CD4-positive, alpha-beta T cell (primary cell): ENCODE results near the gene EIF5AL1. TPM values are rescaled to one million over a fixed set of nuclear protein-coding genes. Genes with fewer than 3 reads are reported as not detected.
"Not testable (repeated sequence)": the region's sequence is repeated elsewhere in the genome, so short reads cannot be mapped to it uniquely, and the experiment has no call there.

Experiments used
- ATAC-seq: fragments of 200-7000 bp; cut with Tn5 transposase; one replicate; pipeline ENCODE4 v1.10.0; 2022; ENCODE audit warnings: mild to moderate bottlenecking; ENCODE audit not compliant: poor library complexity
- CTCF ChIA-PET: fragments of 350-600 bp; sonication (Branson Sonifier 250); formaldehyde crosslinking; loops from one replicate; lab custom pipeline; 2021; ENCODE audit warnings: antibody characterized with exemption, inconsistent platforms; lab: Charles Lee
- POLR2A ChIA-PET: fragments of 350-600 bp; sonication (Branson Sonifier 250); formaldehyde crosslinking; loops from one replicate; lab custom pipeline; 2021; ENCODE audit warnings: antibody characterized with exemption, inconsistent platforms; lab: Charles Lee
- DNase-seq, 14 experiments: peaks; one replicate each; pipeline ENCODE4 v3.0.0-alpha.2; 2013 to 2020; ENCODE audit warnings: mixed read lengths in 2 of 14
- H3K27ac ChIP-seq, 2 donors: one replicate each; pipeline versions ENCODE4 v1.5.1 to v1.7.0; 2013; ENCODE audit warnings: low read length in 2 of 2, low read depth in 1 of 2, mild to moderate bottlenecking in 1 of 2
- H3K27me3 ChIP-seq, 2 experiments: 1 replicate in 1 of 2; 2 replicates in 1 of 2; pipeline versions ENCODE4 v1.6.1 to v1.7.0; 2013; ENCODE audit warnings: low read length in 2 of 2, control low read depth in 1 of 2, mild to moderate bottlenecking in 1 of 2, moderate library complexity in 1 of 2; ENCODE audit not compliant: insufficient read depth in 2 of 2, control insufficient read depth in 1 of 2
- H3K36me3 ChIP-seq: one replicate; pipeline ENCODE4 v1.6.1; 2013; ENCODE audit warnings: low read length, control low read depth; ENCODE audit not compliant: insufficient read depth
- H3K4me1 ChIP-seq: one replicate; pipeline ENCODE4 v1.6.1; 2013; ENCODE audit warnings: low read length, control low read depth; ENCODE audit not compliant: insufficient read depth
- H3K4me3 ChIP-seq: one replicate; pipeline ENCODE4 v1.5.1; 2013; ENCODE audit warnings: mild to moderate bottlenecking, low read length, moderate library complexity
- H3K9me3 ChIP-seq, 2 experiments: 1 replicate in 1 of 2; 2 replicates in 1 of 2; pipeline versions ENCODE4 v1.6.1 to v1.7.0; 2013; ENCODE audit warnings: low read length in 2 of 2, mild to moderate bottlenecking in 2 of 2, control low read depth in 1 of 2, moderate library complexity in 1 of 2; ENCODE audit not compliant: control insufficient read depth in 1 of 2, insufficient read depth in 1 of 2
- H3K27ac Mint-ChIP-seq: one replicate; pipeline ENCODE4 v1.8.0; 2020; ENCODE audit warnings: mixed read lengths
- H3K27me3 Mint-ChIP-seq: one replicate; pipeline ENCODE4 v1.8.0; 2021; ENCODE audit warnings: mixed read lengths
- H3K36me3 Mint-ChIP-seq: one replicate; pipeline ENCODE4 v1.8.0; 2021; ENCODE audit warnings: low read depth, mixed read lengths
- H3K4me1 Mint-ChIP-seq: one replicate; pipeline ENCODE4 v1.8.0; 2021; ENCODE audit warnings: low read depth, mixed read lengths
- H3K4me3 Mint-ChIP-seq: one replicate; pipeline ENCODE4 v1.8.0; 2020; ENCODE audit warnings: mild to moderate bottlenecking, mixed read lengths
- H3K9me3 Mint-ChIP-seq: one replicate; pipeline ENCODE4 v1.8.0; 2020; ENCODE audit warnings: mixed read lengths
- intact Hi-C, 2 experiments: fragments of 100-400 bp; cut with DNase I in 1 of 2; cut with micrococcal nuclease in 1 of 2; formaldehyde crosslinking; loops; one replicate each; pipeline versions ENCODE4 v1.15.1 to v1.9.0; 2023 to 2025; cut with DNase I, micrococcal nuclease
- polyA plus RNA-seq, 2 donors: library from polyadenylated mRNA; unstranded; fragments of 120-200 nt; gene quantifications; one replicate each; pipeline ENCODE4 v1.2.1, GENCODE V29; 2013
- total RNA-seq, 174 experiments: library from RNA in 2 of 174; stranded (reverse) in 2 of 174; gene quantifications; one replicate each; pipeline ENCODE4 v1.2.3 and lab custom pipeline; 2021 to 2026
- TF ChIP-seq, protein P1 (sequence below): fragments of 200-600 bp; IDR thresholded peaks from one replicate; pipeline ENCODE4 v1.8.0; 2022; ENCODE audit warnings: antibody characterized with exemption, mild to moderate bottlenecking

Gene EIF5AL1
- under 1 TPM; 0.11 to 0.14 TPM for total RNA-seq
- polyA plus RNA-seq (2013, experiment 1 of 2), result 0.16 TPM
- 0.73 TPM for polyA plus RNA-seq (2013, experiment 2 of 2)
- total RNA-seq (lab: John Stamatoyannopoulos, UW), result 0.40 to 13.2 (median 2.2) reads per million in 172 experiments

DNA sequence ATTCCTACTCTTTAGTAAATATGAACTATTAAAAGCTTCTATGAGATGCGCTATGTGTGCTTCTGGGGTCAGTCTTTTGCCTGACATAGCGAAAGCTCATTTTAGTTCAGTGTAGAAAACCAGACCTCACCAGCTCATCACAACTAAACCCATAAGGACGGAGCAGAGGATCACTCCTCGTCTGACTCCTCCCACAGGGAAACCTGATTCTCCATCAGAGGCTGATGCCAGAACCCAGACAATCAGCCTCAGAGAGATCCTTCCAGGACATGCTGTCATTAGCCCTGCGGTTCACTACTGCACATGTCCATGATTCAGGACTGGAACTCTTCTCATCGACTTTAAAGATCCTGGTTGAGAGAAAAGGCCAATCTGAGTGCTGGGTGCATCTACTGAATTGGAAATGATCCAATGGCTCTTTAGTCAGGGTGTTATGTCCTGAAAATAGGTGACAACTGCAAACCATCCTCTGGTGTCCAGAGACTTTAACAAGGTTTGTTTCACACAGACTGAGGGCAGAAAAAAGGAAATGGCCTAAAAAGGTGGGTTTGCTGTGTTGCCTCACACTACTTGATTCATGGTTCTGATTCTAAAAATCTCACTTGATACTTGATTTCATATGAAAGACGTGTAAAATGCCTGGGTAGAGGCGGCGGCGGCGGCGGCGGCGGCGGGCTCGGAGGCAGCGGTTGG, at the start of gene EIF5AL1:
TSS of gene EIF5AL1 (plus strand) at position 643 of the 693 bp plus-strand sequence. CDS start 117 bp downstream, outside the sequence.
- H3K27ac ChIP-seq, H3K4me1 ChIP-seq, H3K4me1 Mint-ChIP-seq, H3K27me3 Mint-ChIP-seq, H3K4me3 ChIP-seq, DNase-seq, H3K27ac Mint-ChIP-seq, H3K36me3 Mint-ChIP-seq, H3K9me3 ChIP-seq, H3K9me3 Mint-ChIP-seq, POLR2A ChIA-PET, H3K27me3 ChIP-seq, H3K4me3 Mint-ChIP-seq, intact Hi-C loops, CTCF ChIA-PET, H3K36me3 ChIP-seq, ATAC-seq: not testable (repeated sequence)

DNA sequence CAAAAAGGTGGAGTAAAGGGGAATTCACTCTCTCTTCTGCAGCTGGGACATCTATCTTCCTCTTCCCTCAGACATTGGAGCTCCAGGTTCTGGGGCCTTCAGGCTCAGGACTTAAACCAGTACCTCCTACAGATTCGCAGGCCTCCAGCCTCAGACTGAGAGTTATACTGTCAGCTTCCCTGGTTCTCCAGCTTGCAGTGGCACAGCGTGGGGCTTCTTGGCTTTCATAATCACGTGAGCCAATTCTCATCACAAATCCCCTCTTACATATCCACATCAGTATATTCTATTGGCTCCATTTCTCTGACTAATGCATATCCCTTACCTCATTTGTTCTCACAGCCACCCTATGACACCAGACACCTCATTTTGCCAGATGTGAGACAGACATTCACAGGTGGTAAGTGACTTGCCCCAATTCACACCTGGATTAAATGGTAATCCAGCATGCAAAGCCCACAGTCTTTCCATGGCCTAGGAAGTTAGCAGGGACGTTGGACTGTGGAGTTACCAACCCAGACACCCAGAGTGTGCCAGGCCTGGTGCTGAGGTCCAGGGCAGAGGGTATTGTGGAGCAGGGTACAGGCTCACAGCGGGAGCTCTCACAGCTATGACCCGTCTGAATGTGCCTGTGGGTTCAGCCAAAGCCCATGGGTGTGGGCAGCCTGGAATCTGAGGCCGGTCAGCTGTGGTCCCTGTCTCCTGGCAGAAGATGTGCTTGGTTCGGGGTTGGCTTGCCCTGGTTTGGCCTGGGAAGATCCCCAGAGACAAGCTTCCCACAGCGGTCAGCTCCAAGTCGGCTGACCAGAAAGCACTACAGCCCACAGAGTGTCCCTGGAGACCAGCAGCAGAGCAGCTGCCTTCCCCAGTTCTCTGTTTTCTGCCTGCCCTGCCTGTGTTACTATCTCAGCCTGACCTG, 48.5 kb upstream of the EIF5AL1 start:
- ChIA-PET CTCF (interaction anchor here (1.4 kb wide), 1 partner anchor 89 kb away, joined by 3 read pairs; no protein-coding TSS in a partner anchor), POLR2A (no interaction called here)
- Mint-ChIP-seq H3K4me3 (no peak overlapping the region), H3K27ac (no peak overlapping the region), H3K36me3 (no peaks in the 10 kb centered on the region), H3K4me1 (no peaks in the 10 kb centered on the region), H3K9me3 (no peaks in the 10 kb centered on the region), H3K27me3 (peaks cover 2% of the 10 kb centered on the region)
- TF ChIP-seq, protein P1, sequence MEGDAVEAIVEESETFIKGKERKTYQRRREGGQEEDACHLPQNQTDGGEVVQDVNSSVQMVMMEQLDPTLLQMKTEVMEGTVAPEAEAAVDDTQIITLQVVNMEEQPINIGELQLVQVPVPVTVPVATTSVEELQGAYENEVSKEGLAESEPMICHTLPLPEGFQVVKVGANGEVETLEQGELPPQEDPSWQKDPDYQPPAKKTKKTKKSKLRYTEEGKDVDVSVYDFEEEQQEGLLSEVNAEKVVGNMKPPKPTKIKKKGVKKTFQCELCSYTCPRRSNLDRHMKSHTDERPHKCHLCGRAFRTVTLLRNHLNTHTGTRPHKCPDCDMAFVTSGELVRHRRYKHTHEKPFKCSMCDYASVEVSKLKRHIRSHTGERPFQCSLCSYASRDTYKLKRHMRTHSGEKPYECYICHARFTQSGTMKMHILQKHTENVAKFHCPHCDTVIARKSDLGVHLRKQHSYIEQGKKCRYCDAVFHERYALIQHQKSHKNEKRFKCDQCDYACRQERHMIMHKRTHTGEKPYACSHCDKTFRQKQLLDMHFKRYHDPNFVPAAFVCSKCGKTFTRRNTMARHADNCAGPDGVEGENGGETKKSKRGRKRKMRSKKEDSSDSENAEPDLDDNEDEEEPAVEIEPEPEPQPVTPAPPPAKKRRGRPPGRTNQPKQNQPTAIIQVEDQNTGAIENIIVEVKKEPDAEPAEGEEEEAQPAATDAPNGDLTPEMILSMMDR, result no peak
- H3K27me3 ChIP-seq, result no peaks in the 10 kb centered on the region
- H3K4me1 ChIP-seq, result peaks cover 3% of the 10 kb centered on the region
- ATAC-seq (no peak), DNase-seq (no peak)
- H3K9me3 ChIP-seq, result no peaks in the 10 kb centered on the region
- no peak overlapping the region for H3K27ac ChIP-seq
- H3K36me3 ChIP-seq, result no peaks in the 10 kb centered on the region
- intact Hi-C loops, result no loop called here
- H3K4me3 ChIP-seq, result no peak overlapping the region

DNA sequence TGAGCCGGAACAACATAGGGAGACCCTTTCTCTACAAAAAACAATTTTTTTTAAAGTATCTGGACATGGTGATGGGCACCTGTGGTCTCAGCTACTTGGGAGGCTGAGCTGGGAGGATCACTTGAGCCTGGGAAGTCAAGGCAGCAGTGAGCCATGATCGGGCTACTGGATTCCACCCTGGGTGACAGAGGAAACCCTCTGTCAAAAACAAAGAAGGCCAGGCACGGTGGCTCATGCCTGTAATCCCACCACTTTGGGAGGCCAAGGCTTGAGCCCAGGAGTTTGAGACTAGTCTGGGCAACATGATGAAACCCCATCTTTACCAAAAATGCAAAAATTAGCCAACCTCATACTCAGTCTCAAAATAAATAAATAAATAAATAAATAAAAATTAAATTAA, 47.0 kb upstream of the EIF5AL1 start:
- CTCF ChIA-PET, result no interaction called here
- POLR2A ChIA-PET, result no interaction called here
- intact Hi-C loops, result no loop called here

More for the DNA sequence above, 47.0 kb upstream of the EIF5AL1 start:
- Mint-ChIP-seq H3K27ac (no peak overlapping the region), H3K9me3 (no peaks in the 10 kb centered on the region), H3K27me3 (no peaks in the 10 kb centered on the region), H3K36me3 (no peaks in the 10 kb centered on the region), H3K4me3 (no peak overlapping the region), H3K4me1 (no peaks in the 10 kb centered on the region)
- no peak for ATAC-seq
- H3K4me3 ChIP-seq, result no peak overlapping the region
- no peaks in the 10 kb centered on the region for H3K27me3 ChIP-seq
- H3K9me3 ChIP-seq, result no peaks in the 10 kb centered on the region
- peaks cover 3% of the 10 kb centered on the region for H3K4me1 ChIP-seq
- DNase-seq, result no peak
- no peaks in the 10 kb centered on the region for H3K36me3 ChIP-seq
- TF ChIP-seq, protein P1, result no peak
- H3K27ac ChIP-seq, result no peak overlapping the region
